Neural crest cell (in vitro differentiated cells): ENCODE data around the gene MLF2. TPM values are rescaled to one million over a fixed set of nuclear protein-coding genes. Genes with fewer than 3 reads are reported as not detected.

Experiments used
- DNase-seq: peaks from one replicate; pipeline ENCODE4 v3.0.0; 2021; ENCODE audit warnings: low read depth, mixed read lengths, low spot score
- H3K27ac Mint-ChIP-seq: one replicate; pipeline ENCODE4 v1.8.0; 2021; ENCODE audit warnings: mild to moderate bottlenecking, mixed read lengths; ENCODE audit not compliant: unreplicated experiment
- H3K27me3 Mint-ChIP-seq: 2 replicates; pipeline ENCODE4 v1.8.0; 2021; ENCODE audit warnings: low read depth, mild to moderate bottlenecking, mixed read lengths
- H3K36me3 Mint-ChIP-seq: 2 replicates; pipeline ENCODE4 v1.8.0; 2021; ENCODE audit warnings: low read depth, mild to moderate bottlenecking, mixed read lengths
- H3K4me1 Mint-ChIP-seq: 2 replicates; pipeline ENCODE4 v1.8.0; 2021; ENCODE audit warnings: mixed read lengths
- H3K4me3 Mint-ChIP-seq: one replicate; pipeline ENCODE4 v1.8.0; 2021; ENCODE audit warnings: mild to moderate bottlenecking, mixed read lengths
- H3K9me3 Mint-ChIP-seq: 2 replicates; pipeline ENCODE4 v1.8.0; 2021; ENCODE audit warnings: mixed read lengths
- total RNA-seq: library from RNA; stranded (reverse); gene quantifications from 2 replicates; pipeline ENCODE4 v1.2.1, GENCODE V29; 2021
- TF ChIP-seq, protein P1 (sequence below): fragments of 200-600 bp; sonication (generic); conservative IDR thresholded peaks from 2 replicates; pipeline ENCODE4 v1.5.0; 2021; ENCODE audit warnings: antibody characterized with exemption, mild to moderate bottlenecking

MLF2 gene
- total RNA-seq, 1 donor from 2014 or later, result 217 TPM

DNA sequence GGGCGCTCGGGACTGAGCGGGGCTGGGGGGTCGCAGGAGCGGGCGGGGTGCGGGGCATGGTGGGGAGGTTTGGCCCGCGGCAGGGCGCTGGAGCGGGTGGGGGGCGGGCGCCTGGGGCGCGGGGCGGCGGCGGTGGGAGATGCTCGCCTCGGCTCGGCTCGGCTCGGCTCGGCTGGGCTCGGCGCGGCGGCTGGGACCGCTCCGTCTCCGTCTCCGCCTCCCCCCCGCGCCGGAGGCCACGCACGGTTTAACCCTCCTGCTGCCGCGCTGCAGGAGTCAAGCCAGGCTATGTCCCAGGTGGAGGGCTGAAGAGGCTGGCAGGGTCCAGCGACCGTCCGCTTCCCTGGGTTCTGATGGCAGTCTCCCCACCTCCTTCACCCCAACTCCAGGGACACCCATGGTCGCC, 52.3 kb downstream of the MLF2 start, which contains the start of gene PIANP:
PIANP (minus strand) TSS at position 170 of the 406 bp plus-strand sequence. CDS start 2,754 bp downstream, outside the sequence.
- H3K27ac Mint-ChIP-seq, result no peak within 1 kb of the TSS
- no peaks in the 10 kb centered on the region for H3K36me3 Mint-ChIP-seq
- peaks cover 24% of the 10 kb centered on the region for H3K4me1 Mint-ChIP-seq
- peaks cover 71% of the 10 kb centered on the region for H3K27me3 Mint-ChIP-seq
- H3K4me3 Mint-ChIP-seq, result peak within 1 kb of the TSS; percentile 86
- peak; percentile 44 for DNase-seq
- TF ChIP-seq, protein P1, sequence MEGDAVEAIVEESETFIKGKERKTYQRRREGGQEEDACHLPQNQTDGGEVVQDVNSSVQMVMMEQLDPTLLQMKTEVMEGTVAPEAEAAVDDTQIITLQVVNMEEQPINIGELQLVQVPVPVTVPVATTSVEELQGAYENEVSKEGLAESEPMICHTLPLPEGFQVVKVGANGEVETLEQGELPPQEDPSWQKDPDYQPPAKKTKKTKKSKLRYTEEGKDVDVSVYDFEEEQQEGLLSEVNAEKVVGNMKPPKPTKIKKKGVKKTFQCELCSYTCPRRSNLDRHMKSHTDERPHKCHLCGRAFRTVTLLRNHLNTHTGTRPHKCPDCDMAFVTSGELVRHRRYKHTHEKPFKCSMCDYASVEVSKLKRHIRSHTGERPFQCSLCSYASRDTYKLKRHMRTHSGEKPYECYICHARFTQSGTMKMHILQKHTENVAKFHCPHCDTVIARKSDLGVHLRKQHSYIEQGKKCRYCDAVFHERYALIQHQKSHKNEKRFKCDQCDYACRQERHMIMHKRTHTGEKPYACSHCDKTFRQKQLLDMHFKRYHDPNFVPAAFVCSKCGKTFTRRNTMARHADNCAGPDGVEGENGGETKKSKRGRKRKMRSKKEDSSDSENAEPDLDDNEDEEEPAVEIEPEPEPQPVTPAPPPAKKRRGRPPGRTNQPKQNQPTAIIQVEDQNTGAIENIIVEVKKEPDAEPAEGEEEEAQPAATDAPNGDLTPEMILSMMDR, result no peak
- H3K9me3 Mint-ChIP-seq, result no peaks in the 10 kb centered on the region

DNA sequence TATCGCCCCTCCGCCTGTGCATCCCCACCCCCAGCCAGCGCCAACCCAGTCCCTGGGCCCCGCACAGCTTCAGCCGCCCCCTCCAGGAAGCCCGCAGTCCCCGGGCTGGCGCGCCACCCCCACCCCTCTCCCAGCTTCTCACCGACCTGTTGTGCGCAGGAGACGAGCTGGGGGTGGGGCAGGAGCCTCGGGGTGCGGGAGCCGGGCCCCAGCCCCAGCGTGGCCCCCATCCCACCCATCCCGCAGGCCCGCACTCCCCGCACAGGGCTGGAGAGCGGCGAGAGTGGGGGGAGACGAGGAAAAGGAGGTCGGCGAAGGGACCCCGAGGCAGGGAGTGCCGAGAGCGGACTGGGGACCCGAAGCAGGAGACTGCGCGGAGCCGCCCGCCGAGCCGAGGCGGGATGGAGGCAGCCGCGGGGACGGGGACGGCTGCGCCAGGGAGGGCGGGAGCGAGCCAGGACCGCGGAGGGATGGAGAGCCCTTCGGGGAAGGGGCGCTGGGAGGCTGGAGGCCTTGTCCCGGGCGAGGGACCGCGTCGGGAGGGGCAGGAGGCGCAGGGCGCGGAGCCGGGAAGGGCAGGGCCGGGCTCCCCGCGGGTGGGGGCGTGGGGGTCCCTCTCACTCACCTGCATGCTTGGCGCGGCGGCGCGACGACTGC, 52.8 kb downstream of the MLF2 start:
- peaks cover 24% of the 10 kb centered on the region for H3K4me1 Mint-ChIP-seq
- peaks cover 67% of the 10 kb centered on the region for H3K27me3 Mint-ChIP-seq
- TF ChIP-seq, protein P1, result no peak
- peak overlapping the region; percentile 86 for H3K4me3 Mint-ChIP-seq
- no peaks in the 10 kb centered on the region for H3K36me3 Mint-ChIP-seq
- peak; percentile 29 for DNase-seq
- no peaks in the 10 kb centered on the region for H3K9me3 Mint-ChIP-seq
- H3K27ac Mint-ChIP-seq, result no peak overlapping the region

DNA sequence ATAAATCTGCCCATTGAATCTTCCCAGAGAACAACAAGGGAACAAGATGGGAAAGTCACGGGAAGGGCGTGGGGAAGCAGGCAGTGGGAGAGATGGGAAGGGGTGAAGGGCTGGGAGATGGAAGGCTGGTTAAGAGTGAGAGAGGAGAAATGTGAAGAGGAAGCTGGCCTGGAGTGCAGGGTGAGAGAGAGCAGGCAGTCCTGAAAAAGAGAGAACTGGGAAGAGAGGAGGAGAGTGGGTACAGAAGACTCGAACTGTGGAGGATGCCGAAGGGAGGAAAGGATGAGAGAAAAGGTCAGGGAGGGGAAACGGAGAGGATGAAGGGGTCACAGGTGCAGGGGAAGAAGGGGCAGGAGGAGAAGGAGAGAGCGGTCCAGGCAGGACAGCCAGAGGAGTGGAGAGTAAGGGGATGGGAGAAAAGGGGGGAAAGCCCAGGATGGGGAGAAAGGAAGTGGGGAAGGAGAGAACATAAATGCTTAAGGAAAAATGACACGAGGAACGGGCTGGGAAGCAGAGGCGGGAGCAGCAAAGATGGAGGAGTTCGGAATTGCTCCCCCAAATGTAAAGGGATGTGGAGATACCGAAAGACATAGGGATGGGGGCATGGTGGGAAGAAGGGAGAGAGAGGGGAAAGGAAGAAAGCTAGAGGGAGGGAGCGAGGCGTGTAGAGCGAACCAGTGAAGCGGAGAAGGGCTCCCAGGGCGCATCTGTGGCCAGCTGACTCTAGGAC, 53.5 kb downstream of the MLF2 start:
- Mint-ChIP-seq H3K9me3 (no peaks in the 10 kb centered on the region), H3K27me3 (peaks cover 60% of the 10 kb centered on the region), H3K4me1 (peaks cover 24% of the 10 kb centered on the region), H3K4me3 (peak overlapping the region; percentile 86), H3K36me3 (no peaks in the 10 kb centered on the region), H3K27ac (no peak overlapping the region)
- DNase-seq, result no peak
- TF ChIP-seq, protein P1, result no peak

DNA sequence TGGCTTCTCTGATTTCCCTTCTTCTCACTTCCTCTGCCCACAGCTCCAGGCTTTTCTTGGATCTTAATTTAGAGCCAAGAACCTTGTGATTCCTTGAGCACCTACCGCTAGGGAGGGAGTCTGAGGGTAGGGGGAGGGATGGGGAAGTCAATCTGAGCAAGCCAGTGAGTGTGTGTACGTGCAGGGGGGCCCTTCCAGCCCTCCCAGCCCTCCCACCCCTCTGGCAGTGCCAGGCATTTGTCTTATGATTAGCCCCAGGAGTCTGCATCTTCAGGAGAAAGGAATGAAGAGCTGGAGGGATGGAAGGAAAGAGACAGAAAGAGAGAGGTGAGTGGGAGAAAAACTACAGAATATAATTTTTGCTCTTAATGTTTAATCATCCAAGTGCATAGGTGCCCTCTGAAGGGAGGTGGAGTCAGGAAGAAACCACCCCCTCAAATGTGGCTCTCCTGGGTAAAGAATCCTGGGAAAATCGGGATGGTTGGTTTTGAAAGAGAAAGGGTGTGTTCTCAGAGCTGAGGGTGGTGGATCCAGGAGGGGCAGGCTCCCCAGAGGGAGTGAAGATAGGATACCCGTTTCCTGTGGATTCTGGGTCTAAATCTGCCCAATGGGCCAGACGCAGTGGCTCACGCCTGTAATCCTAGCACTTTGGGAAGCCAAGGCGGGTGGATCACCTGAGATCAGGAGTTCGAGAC, 54.4 kb downstream of the MLF2 start:
- H3K27ac Mint-ChIP-seq, result no peak overlapping the region
- DNase-seq, result no peak
- peaks cover 22% of the 10 kb centered on the region for H3K4me1 Mint-ChIP-seq
- peak overlapping the region; percentile 86 for H3K4me3 Mint-ChIP-seq
- TF ChIP-seq, protein P1, result no peak
- no peaks in the 10 kb centered on the region for H3K9me3 Mint-ChIP-seq
- H3K36me3 Mint-ChIP-seq, result no peaks in the 10 kb centered on the region
- peaks cover 54% of the 10 kb centered on the region for H3K27me3 Mint-ChIP-seq

Other genes with a start within 250 kb of the MLF2 start
- 3,867 and 3,984 TPM in 2 replicates for gene GAPDH, start 218.6 kb downstream of the MLF2 start, total RNA-seq
- gene IFFO1, start 197.1 kb downstream of the MLF2 start, total RNA-seq, result 27.2 and 28.9 TPM in 2 replicates
- gene NOP2, start 184.8 kb downstream of the MLF2 start, total RNA-seq, result 73.3 and 75.1 TPM in 2 replicates
- 476 and 492 TPM in 2 replicates for gene CHD4, start 145.8 kb downstream of the MLF2 start, total RNA-seq
- not detected in 2 replicates for gene LPAR5, start 117.2 kb downstream of the MLF2 start, total RNA-seq
- 1.9 and 2.4 TPM in 2 replicates for gene ACRBP, start 105.7 kb downstream of the MLF2 start, total RNA-seq
- 37.9 TPM in 2 replicates for gene ING4, start 90.0 kb downstream of the MLF2 start, total RNA-seq
- gene ZNF384, start 63.8 kb downstream of the MLF2 start, total RNA-seq, result 93.2 and 94.3 TPM in 2 replicates
- 8.6 and 8.7 TPM in 2 replicates for gene PIANP, start 52.3 kb downstream of the MLF2 start, total RNA-seq
- 37.5 and 37.7 TPM in 2 replicates for gene COPS7A, start 29.1 kb downstream of the MLF2 start, total RNA-seq
- 629 and 669 TPM in 2 replicates for gene PTMS, start 13.2 kb upstream of the MLF2 start, total RNA-seq
- gene LAG3, start 19.4 kb upstream of the MLF2 start, total RNA-seq, result 4.7 and 4.9 TPM in 2 replicates
- 3.8 and 4.1 TPM in 2 replicates for gene CD4, start 36.4 kb upstream of the MLF2 start, total RNA-seq
- gene GPR162, start 68.7 kb upstream of the MLF2 start, total RNA-seq, result 16.4 and 17.4 TPM in 2 replicates
- 47.4 and 52.7 TPM in 2 replicates for gene P3H3, start 75.3 kb upstream of the MLF2 start, total RNA-seq
- gene GNB3, start 87.8 kb upstream of the MLF2 start, total RNA-seq, result 21.2 and 22.2 TPM in 2 replicates
- 67.9 and 71.7 TPM in 2 replicates for gene CDCA3, start 98.1 kb upstream of the MLF2 start, total RNA-seq
- gene USP5, start 99.0 kb upstream of the MLF2 start, total RNA-seq, result 172 and 173 TPM in 2 replicates
- 685 and 713 TPM in 2 replicates for gene TPI1, start 114.4 kb upstream of the MLF2 start, total RNA-seq
- gene SPSB2, start 120.2 kb upstream of the MLF2 start, total RNA-seq, result 6.2 and 7.0 TPM in 2 replicates
- gene LRRC23, start 151.7 kb upstream of the MLF2 start, total RNA-seq, result 4.8 and 5.2 TPM in 2 replicates
- 67.5 and 68.4 TPM in 2 replicates for gene ENO2, start 161.4 kb upstream of the MLF2 start, total RNA-seq
- gene ATN1, start 174.8 kb upstream of the MLF2 start, total RNA-seq, result 118 and 122 TPM in 2 replicates
- not detected in 2 replicates for gene RNU7-1, start 190.7 kb upstream of the MLF2 start, total RNA-seq
- gene C12orf57, start 190.9 kb upstream of the MLF2 start, total RNA-seq, result 293 and 298 TPM in 2 replicates
- gene PTPN6, start 198.2 kb upstream of the MLF2 start, total RNA-seq, result 0.73 and 1.1 TPM in 2 replicates
- gene PHB2, start 217.5 kb upstream of the MLF2 start, total RNA-seq, result 330 and 335 TPM in 2 replicates
- 57.5 and 65.5 TPM in 2 replicates for gene EMG1, start 217.8 kb upstream of the MLF2 start, total RNA-seq